Kidney (tissue), 14 donors: ENCODE measurements around the gene ATP6V1A. TPM values are rescaled to one million over a fixed set of nuclear protein-coding genes. Genes with fewer than 3 reads are reported as not detected.
"Not testable (repeated sequence)": the region's sequence is repeated elsewhere in the genome, so short reads cannot be mapped to it uniquely, and the experiment has no call there.

Experiments
- DNase-seq, 5 donors: peaks; one replicate each; pipeline ENCODE4 v3.0.0-alpha.2; 2013 to 2020
- FAIRE-seq: peaks from 2 replicates; lab custom pipeline; 2012; peaks lifted over from hg19 to GRCh38; lab: Jason Lieb, UNC
- H3K27ac ChIP-seq, 2 donors: one replicate each; pipeline ENCODE4 v1.7.0; 2013; ENCODE audit warnings: low read depth in 2 of 2, low read length in 2 of 2, inconsistent platforms in 1 of 2
- H3K27me3 ChIP-seq: one replicate; pipeline ENCODE4 v1.7.1; 2013; ENCODE audit warnings: low read length, inconsistent platforms; ENCODE audit not compliant: control insufficient read depth, insufficient read depth
- H3K36me3 ChIP-seq, 3 donors: one replicate each; pipeline versions ENCODE4 v1.7.0 to v1.7.1; 2013; ENCODE audit warnings: low read length in 3 of 3, control low read depth in 1 of 3, inconsistent platforms in 1 of 3; ENCODE audit not compliant: insufficient read depth in 3 of 3, control insufficient read depth in 2 of 3
- H3K4me1 ChIP-seq, 3 donors: one replicate each; pipeline versions ENCODE4 v1.7.0 to v1.7.1; 2013; ENCODE audit warnings: low read length in 3 of 3, inconsistent platforms in 1 of 3, low read depth in 1 of 3; ENCODE audit not compliant: control insufficient read depth in 2 of 3, insufficient read depth in 2 of 3
- H3K4me3 ChIP-seq, 3 donors: one replicate each; pipeline versions ENCODE4 v1.7.0 to v1.8.1; 2013; ENCODE audit warnings: low read length in 3 of 3, control low read depth in 1 of 3, inconsistent platforms in 1 of 3
- H3K9ac ChIP-seq, 3 donors: one replicate each; pipeline versions ENCODE4 v1.7.0 to v1.7.1; 2013; ENCODE audit warnings: low read length in 3 of 3, control low read depth in 1 of 3, inconsistent platforms in 1 of 3
- H3K9me3 ChIP-seq, 3 donors: one replicate each; pipeline versions ENCODE4 v1.7.0 to v1.7.1; 2013; ENCODE audit warnings: low read length in 3 of 3, control low read depth in 1 of 3, inconsistent platforms in 1 of 3; ENCODE audit not compliant: control insufficient read depth in 2 of 3, insufficient read depth in 1 of 3
- CTCF ChIP-seq: IDR thresholded peaks from 3 replicates; pipeline ENCODE4 v1.5.1; 2012; ENCODE audit warnings: mild to moderate bottlenecking, moderate library complexity, borderline replicate concordance; ENCODE audit not compliant: insufficient read depth; ENCODE audit errors: extremely low read depth
- intact Hi-C: fragments of 100-400 bp; cut with DNase I; formaldehyde crosslinking; loops from one replicate; pipeline ENCODE4 v1.11.1; 2022
- polyA plus RNA-seq: library from polyadenylated mRNA; stranded (reverse); fragments of 350-450 nt; fragmentation: Illumina TruSeq; extraction: RNeasy Lipid Tissue Mini Kit (QIAGEN cat#74804); gene quantifications from one replicate; pipeline ENCODE4 v1.2.3, GENCODE V29; 2014; ENCODE audit warnings: low read depth, low replicate concordance; ENCODE audit not compliant: insufficient read depth
- total RNA-seq: library from RNA; stranded (reverse); fragmentation: NEBNext Ultra II Directional; extraction: Animal tissue kit (Norgen Biotek cat#: 25700); gene quantifications from one replicate; pipeline ENCODE4 v1.2.1, GENCODE V29; 2021
- donor health status: control.
- donor health status: control.
- donor health status: control.
- donor health status: control.
- donor health status: control.
- donor health status: DM: yes; HTN: yes; CAD: no.
- donor health status: Normal renal cell carcinoma (clear cell type).

The ATP6V1A gene
- total and polyA plus RNA-seq, 2 donors from 2014 or later, result 87.1 to 172 TPM

- Histone ChIP-seq H3K4me3 (no peak overlapping the region), H3K9ac (no peak overlapping the region), H3K9me3 (no peaks in the 10 kb centered on the region), H3K4me1 (no peaks in the 10 kb centered on the region), H3K27ac (no peak overlapping the region), H3K27me3 (no peaks in the 10 kb centered on the region), H3K36me3 (no peaks in the 10 kb centered on the region)
- FAIRE-seq, result peak; percentile 98
- TF ChIP-seq CTCF, result peak; percentile 63
- intact Hi-C loops, result no loop called here
- DNase-seq, result peak in 2 of 5 donors; percentile 67 to 85
Measured at GRCh38 chr3:113844622-113845222, 97.9 kb downstream of the ATP6V1A start.

GRCh38 chr3:113847247-113847646, 100.4 kb downstream of the ATP6V1A start:
- Histone ChIP-seq H3K27ac (peak overlapping the region in 1 of 2 donors; percentile 65), H3K4me1 (no peaks in the 10 kb centered on the region)

DNA sequence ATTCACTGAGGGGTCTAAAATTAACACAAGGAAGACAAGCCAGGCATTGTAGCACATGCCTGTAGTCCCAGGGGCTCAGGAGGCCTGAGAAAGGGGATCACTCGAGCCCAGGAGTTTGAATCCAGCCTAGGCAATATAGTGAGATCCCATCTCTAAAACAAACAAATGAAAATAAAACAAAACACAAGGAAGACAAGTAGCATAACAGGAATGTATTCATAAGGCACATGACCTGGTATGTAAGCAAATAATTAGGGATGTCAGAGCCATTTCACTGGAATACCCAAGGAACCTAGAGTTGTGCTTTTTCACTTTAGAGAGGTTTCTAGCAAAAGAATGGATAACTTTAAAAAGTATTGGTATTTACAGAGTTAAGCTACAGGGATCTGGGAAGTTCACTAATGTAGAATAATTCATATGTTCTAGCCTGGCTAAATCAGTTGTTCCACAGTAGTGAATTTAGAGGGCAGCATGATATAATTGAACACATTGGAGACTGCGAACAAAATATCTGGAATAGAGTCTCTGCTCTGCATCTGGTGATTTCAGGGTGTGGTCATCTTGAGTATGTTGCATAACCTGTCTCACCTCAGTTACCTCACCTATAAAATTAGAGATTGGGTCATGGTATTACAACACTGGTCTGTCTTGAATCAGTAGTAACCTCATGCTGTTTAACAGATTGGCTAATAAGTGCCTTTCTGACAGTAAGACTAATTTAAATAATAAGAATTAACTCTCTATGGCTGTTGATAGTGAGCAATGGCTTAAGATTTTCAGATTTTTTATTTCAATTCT, 101.0 kb downstream of the ATP6V1A start:
- no peak for TF ChIP-seq CTCF
- no peaks in the 10 kb centered on the region for H3K27me3 ChIP-seq
- no peaks in the 10 kb centered on the region for H3K9me3 ChIP-seq
- no peaks in the 10 kb centered on the region for H3K36me3 ChIP-seq
- no peak overlapping the region for H3K9ac ChIP-seq
- no peak overlapping the region for H3K4me3 ChIP-seq
- peak overlapping the region in 1 of 2 donors; percentile 65 for H3K27ac ChIP-seq
- no peaks in the 10 kb centered on the region for H3K4me1 ChIP-seq
- DNase-seq (no peak), FAIRE-seq (no peak)
- intact Hi-C loops, result no loop called here

More at GRCh38 chr3:113847247-113847646, 100.4 kb downstream of the ATP6V1A start:
- peak; percentile 87 for FAIRE-seq
- Histone ChIP-seq H3K4me3 (no peak overlapping the region), H3K36me3 (no peaks in the 10 kb centered on the region), H3K9me3 (no peaks in the 10 kb centered on the region), H3K9ac (no peak overlapping the region), H3K27me3 (no peaks in the 10 kb centered on the region)
- no peak for DNase-seq
- intact Hi-C loops, result no loop called here
- TF ChIP-seq CTCF, result no peak

DNA sequence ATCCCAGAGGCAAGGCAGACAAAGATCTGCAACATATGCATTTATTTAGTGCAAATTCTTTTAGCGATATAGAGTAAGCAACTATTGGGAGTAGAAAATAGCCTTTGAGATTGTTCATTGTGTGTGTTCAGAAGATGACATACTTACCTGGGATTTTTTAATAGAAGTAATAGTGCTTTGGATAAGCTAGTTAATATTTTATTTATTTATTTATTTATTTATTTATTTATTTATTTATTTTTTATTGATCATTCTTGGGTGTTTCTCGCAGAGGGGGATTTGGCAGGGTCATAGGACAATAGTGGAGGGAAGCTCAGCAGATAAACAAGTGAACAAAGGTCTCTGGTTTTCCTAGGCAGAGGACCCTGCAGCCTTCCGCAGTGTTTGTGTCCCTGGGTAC, 102.2 kb downstream of the ATP6V1A start:
- FAIRE-seq, H3K4me1 ChIP-seq, H3K9me3 ChIP-seq, DNase-seq, intact Hi-C loops, H3K36me3 ChIP-seq, H3K4me3 ChIP-seq, H3K9ac ChIP-seq, H3K27me3 ChIP-seq, H3K27ac ChIP-seq: not testable (repeated sequence)

- H3K27me3 ChIP-seq, H3K9me3 ChIP-seq, DNase-seq, H3K9ac ChIP-seq, intact Hi-C loops, H3K27ac ChIP-seq, H3K4me1 ChIP-seq, H3K36me3 ChIP-seq, H3K4me3 ChIP-seq, FAIRE-seq: not testable (repeated sequence)
Measured at GRCh38 chr3:113849841-113850240, 103.0 kb downstream of the ATP6V1A start.

DNA sequence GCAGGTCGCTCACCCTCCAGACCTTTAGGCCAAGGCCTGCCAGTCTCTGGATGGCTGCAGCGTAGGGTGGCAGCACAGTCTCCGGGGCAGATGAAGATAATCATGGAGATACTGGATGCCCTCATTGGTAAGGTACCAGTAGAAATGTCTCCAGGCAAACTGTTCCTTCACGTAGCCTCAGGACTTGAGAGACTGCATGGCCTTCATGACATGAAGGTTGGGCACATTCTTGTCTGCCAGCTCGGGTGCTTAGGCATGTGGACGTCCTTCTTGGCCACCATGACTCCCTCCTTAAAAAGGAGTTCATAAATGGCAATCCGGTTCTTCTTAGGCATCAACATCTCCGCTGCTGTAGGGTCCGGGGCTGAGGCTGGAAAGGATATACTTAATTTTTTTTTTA, 103.6 kb downstream of the ATP6V1A start:
- H3K27me3 ChIP-seq, H3K27ac ChIP-seq, H3K4me3 ChIP-seq, intact Hi-C loops, H3K9ac ChIP-seq, FAIRE-seq, H3K9me3 ChIP-seq, H3K4me1 ChIP-seq, H3K36me3 ChIP-seq, DNase-seq: not testable (repeated sequence)
